ENCODE data around the gene RNU4-1.

RNU4-1 gene

GRCh38 chr12:120249875-120250795 lies 42.9 kb downstream of the RNU4-1 start:
- Histone ChIP-seq H3K9me2 (replicated peaks; ENCODE audit: insufficient read depth, low read length) (no peaks in the 10 kb centered on the region), H3F3A (ENCODE audit: insufficient read depth) (no peaks in the 10 kb centered on the region), H3K9me3 (ENCODE audit: insufficient read depth, low read length) (no peaks in the 10 kb centered on the region), H3K9ac (ENCODE audit: low read length) (no peak overlapping the region), H2AFZ (ENCODE audit: low read depth, low read length, severe bottlenecking) (no peak overlapping the region), H3K36me3 (ENCODE audit: low read length) (no peaks in the 10 kb centered on the region), H3K27me3 (ENCODE audit: low read length) (no peaks in the 10 kb centered on the region), H4K20me1 (ENCODE audit: low read depth, low read length) (no peaks in the 10 kb centered on the region), H3K4me3 (ENCODE audit: insufficient read depth, low read length, poor library complexity, severe bottlenecking) (no peak overlapping the region), H3K4me2 (ENCODE audit: low read depth, low read length, poor library complexity, severe bottlenecking) (no peak overlapping the region), H3K27ac (ENCODE audit: low read depth, low read length) (no peak overlapping the region), H3K79me2 (ENCODE audit: insufficient read depth, low read length) (no peaks in the 10 kb centered on the region)
- TF ChIP-seq CTCF (IDR thresholded peaks at IDR 0.05; ENCODE audit: insufficient read depth, low read length, poor library complexity, severe bottlenecking): no peak
- TF ChIP-seq EZH2phosphoT487 (conservative IDR thresholded peaks at IDR 0.05; ENCODE audit: low read length): no peak

DNA sequence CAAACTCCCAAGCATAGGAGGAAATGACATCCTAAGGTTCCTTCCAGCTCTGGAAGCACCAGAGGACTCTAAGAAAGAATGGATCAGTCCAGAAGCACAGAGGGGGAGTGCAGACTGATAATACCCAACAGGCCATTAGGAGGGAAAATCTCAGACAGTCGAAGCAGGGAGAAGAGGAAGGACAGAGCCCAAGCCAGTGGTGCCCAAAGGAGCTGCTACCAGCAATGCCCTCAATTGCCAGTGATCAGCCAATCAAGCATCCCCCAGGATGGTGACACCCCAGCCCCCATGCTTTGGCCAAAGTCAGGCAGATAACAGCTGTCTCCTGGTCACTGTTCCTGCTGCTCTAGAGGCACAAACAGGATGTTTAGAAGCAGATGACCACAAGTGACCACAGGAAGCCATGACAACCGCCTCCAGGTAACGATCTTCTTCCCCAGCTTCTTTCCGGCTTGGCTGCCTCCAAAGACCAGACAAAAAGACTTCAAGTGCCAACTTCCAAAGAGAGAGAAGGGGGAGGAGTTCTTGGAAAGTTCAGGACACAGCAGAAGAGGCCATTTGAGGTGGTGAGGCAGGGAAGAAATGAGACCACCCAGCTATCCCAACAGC lies 43.7 kb downstream of the RNU4-1 start:
- no peaks in the 10 kb centered on the region for H3K27me3 ChIP-seq (ENCODE audit: low read length)
- H3K9me2 ChIP-seq (replicated peaks; ENCODE audit: insufficient read depth, low read length): no peaks in the 10 kb centered on the region
- no peaks in the 10 kb centered on the region for H3K36me3 ChIP-seq (ENCODE audit: low read length)
- H3K4me2 ChIP-seq (ENCODE audit: low read depth, low read length, poor library complexity, severe bottlenecking): no peak overlapping the region
- TF ChIP-seq EZH2phosphoT487 (conservative IDR thresholded peaks at IDR 0.05; ENCODE audit: low read length) (no peak), CTCF (IDR thresholded peaks at IDR 0.05; ENCODE audit: insufficient read depth, low read length, poor library complexity, severe bottlenecking) (no peak)
- no peaks in the 10 kb centered on the region for H3F3A ChIP-seq (ENCODE audit: insufficient read depth)
- H3K27ac ChIP-seq (ENCODE audit: low read depth, low read length): no peak overlapping the region
- no peak overlapping the region for H2AFZ ChIP-seq (ENCODE audit: low read depth, low read length, severe bottlenecking)
- no peaks in the 10 kb centered on the region for H3K9me3 ChIP-seq (ENCODE audit: insufficient read depth, low read length)
- no peak overlapping the region for H3K9ac ChIP-seq (ENCODE audit: low read length)
- no peaks in the 10 kb centered on the region for H4K20me1 ChIP-seq (ENCODE audit: low read depth, low read length)
- no peak overlapping the region for H3K4me3 ChIP-seq (ENCODE audit: insufficient read depth, low read length, poor library complexity, severe bottlenecking)
- H3K79me2 ChIP-seq (ENCODE audit: insufficient read depth, low read length): no peaks in the 10 kb centered on the region

DNA sequence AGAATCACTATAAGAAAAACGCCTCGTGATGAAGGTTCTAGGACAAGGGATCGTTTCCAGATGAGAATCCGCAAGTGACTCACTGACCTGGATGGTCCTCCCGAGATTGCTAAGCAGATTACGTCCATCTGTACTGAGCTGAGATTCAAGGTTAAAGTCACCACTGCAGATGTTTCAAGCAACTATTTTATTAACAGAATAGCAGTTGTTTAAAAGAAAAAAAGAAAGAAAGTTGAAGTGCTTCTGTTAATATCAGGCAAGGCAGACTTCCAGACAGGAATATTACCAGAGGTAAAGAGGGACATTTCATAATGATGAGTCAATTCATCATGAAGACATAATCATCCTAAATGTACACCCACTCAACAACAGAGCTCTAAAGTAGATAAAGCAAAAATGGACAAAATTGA lies 45.4 kb downstream of the RNU4-1 start:
- no peak overlapping the region for H3K4me2 ChIP-seq (ENCODE audit: low read depth, low read length, poor library complexity, severe bottlenecking)
- no peak overlapping the region for H3K27ac ChIP-seq (ENCODE audit: low read depth, low read length)
- H3F3A ChIP-seq (ENCODE audit: insufficient read depth): no peaks in the 10 kb centered on the region
- H3K4me3 ChIP-seq (ENCODE audit: insufficient read depth, low read length, poor library complexity, severe bottlenecking): no peak overlapping the region
- H3K9me2 ChIP-seq (replicated peaks; ENCODE audit: insufficient read depth, low read length): no peaks in the 10 kb centered on the region
- no peaks in the 10 kb centered on the region for H3K79me2 ChIP-seq (ENCODE audit: insufficient read depth, low read length)
- H3K9me3 ChIP-seq (ENCODE audit: insufficient read depth, low read length): no peaks in the 10 kb centered on the region
- no peak overlapping the region for H3K9ac ChIP-seq (ENCODE audit: low read length)
- H2AFZ ChIP-seq (ENCODE audit: low read depth, low read length, severe bottlenecking): no peak overlapping the region
- H3K36me3 ChIP-seq (ENCODE audit: low read length): no peaks in the 10 kb centered on the region
- H4K20me1 ChIP-seq (ENCODE audit: low read depth, low read length): no peaks in the 10 kb centered on the region
- no peak for TF ChIP-seq EZH2phosphoT487 (conservative IDR thresholded peaks at IDR 0.05; ENCODE audit: low read length)
- TF ChIP-seq CTCF (IDR thresholded peaks at IDR 0.05; ENCODE audit: insufficient read depth, low read length, poor library complexity, severe bottlenecking): no peak
- no peaks in the 10 kb centered on the region for H3K27me3 ChIP-seq (ENCODE audit: low read length)
